OCI-M1 (cell line): Measurements from ENCODE around the gene SDF4.
"Not testable (repeated sequence)": the region's sequence is repeated elsewhere in the genome, so short reads cannot be mapped to it uniquely, and the experiment has no call there.

Experiments used
- DNase-seq: peaks from one replicate; lab custom pipeline; 2025; lab: John Stamatoyannopoulos, UW

SDF4 gene

DNA sequence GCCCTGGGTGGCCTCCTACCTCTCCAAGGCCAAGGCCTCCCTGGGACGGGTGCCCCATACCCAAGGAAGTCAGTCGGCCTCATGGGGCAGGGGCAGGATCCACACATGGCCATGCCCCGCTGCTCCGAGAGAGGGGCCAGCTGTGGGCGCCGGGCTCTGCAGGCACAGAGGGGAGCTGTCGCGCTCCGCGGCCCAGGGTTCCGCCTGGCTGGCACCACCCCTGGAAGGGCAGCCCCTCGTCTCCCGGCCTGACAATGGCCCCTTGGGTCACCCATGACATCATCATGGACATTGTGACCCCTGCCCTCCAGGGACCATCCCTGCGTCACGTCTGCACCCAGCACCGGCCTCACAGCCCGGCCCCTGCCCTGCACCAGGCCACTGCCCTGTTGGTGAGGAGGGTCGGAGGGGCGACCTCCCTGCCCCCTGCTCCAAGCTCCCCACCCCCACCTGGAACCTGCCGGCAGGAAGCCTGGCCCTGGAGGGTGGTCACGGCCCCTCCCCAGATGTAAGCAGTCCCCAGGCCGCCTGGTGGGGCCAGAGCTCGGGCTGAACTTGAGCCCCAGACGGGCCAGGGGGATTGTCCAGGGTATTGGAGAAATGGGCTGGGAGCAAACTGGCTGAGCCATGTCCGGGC lies 52.3 kb downstream of the SDF4 start:
- DNase-seq, result no peak

DNA sequence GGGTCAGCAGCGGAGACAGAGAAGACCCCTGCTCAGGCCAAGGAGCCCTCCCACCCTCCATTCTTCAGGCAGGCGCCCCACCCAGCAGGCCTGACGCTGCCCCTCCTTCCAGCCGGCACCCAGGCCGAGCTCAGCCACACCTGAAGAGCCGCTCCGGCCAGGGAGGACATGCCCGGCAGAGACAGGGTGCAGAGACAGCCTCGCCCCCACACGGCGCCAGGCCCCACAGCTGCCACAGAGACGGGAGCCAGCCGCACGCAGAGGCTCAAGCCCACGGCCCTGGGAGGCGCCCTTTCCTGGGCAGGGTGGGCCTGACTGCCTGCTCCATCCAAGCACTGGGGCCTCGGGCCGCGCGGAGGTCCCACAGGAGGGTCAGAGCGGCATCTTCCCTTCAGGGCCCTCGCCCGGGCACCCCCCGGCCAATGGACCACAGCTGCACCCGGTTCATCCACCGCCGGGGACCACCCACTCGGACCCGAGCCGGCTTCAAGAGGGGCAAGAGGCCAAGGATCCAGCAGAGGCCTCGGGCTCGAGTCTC lies 52.9 kb downstream of the SDF4 start:
- no peak for DNase-seq

GRCh38 chr1:1177452-1178206 lies 54.2 kb downstream of the SDF4 start:
- DNase-seq, result no peak

- no peak for DNase-seq
These were observed 54.9 kb downstream of the SDF4 start for GRCh38 chr1:1176931-1177330.

DNA sequence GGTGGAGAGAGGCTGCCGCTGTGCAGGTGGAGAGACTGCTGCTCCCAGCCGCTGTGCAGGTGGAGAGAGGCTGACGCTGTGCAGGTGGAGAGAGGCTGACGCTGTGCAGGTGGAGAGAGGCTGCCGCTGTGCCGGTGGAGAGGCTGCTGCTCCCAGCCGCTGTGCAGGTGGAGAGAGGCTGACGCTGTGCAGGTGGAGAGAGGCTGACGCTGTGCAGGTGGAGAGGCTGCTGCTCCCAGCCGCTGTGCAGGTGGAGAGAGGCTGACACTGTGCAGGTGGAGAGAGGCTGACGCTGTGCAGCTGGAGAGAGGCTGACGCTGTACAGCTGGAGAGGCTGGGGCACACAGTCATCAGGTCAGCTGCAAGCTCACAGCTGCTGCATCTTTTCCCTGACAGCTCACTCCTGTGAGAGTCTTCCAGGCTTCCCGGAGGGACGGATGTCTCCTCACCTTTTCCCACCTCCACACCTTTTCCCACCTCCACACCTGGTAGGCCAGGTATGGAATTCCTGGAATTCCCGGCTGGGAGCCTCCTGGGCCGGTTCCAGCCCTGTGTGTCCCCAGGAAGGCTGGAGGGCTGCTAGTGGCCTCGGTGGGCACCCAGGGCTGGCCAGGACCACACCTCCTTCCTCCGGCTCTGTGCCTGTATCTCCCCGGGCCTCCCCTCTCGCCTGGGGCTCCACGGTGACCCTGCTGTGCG lies 55.6 kb downstream of the SDF4 start:
- not testable (repeated sequence) for DNase-seq

GRCh38 chr1:1175221-1176062 lies 56.4 kb downstream of the SDF4 start:
- no peak for DNase-seq

GRCh38 chr1:1173793-1174415 lies 57.9 kb downstream of the SDF4 start, which contains the start of gene TTLL10:
Gene TTLL10 (plus strand): TSS chr1:1173880. CDS start chr1:1179216, 5,336 bp downstream.
- no peak for DNase-seq

DNA sequence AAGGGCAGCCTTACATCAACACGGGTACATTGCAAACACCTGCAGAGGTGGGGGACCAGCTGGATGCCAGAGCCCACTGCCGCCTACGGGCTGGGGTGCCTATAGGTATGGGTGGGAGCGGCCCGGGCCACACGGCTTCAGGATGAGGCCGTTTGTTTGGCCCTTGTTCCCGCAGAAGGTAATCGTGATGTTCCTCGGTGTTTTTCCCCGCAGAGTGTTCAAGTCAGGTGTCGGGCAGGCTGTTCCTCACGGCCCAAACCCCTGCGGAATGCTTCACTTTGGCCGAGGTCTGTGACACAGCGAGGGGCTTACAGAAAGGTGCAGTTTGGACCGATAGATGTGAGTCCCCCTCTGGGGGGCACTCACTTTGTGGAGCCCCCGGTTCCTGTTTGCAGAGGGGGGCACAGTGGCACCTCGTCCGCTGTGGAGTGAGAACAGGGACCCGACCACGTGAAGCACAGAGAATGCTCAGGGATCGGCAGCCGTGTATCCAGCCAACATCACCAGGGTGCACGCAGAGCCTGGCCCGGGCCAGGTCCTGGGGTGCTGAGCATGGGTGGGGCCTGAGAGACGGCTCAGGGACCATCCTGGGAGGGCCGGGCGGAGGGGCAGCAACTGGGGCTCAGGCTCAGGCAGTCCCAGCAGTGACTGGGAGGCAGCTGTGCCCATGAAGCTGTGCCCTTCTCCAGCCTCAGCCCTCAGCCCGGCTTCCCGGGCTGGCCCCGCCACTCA lies 58.6 kb downstream of the SDF4 start:
- DNase-seq, result no peak

- no peak for DNase-seq
These were observed 60.1 kb downstream of the SDF4 start for GRCh38 chr1:1171546-1172340.

- DNase-seq, result no peak
These were observed 60.6 kb downstream of the SDF4 start for GRCh38 chr1:1171161-1171545.

- no peak for DNase-seq
These were observed 61.3 kb downstream of the SDF4 start for GRCh38 chr1:1170215-1171091.

DNA sequence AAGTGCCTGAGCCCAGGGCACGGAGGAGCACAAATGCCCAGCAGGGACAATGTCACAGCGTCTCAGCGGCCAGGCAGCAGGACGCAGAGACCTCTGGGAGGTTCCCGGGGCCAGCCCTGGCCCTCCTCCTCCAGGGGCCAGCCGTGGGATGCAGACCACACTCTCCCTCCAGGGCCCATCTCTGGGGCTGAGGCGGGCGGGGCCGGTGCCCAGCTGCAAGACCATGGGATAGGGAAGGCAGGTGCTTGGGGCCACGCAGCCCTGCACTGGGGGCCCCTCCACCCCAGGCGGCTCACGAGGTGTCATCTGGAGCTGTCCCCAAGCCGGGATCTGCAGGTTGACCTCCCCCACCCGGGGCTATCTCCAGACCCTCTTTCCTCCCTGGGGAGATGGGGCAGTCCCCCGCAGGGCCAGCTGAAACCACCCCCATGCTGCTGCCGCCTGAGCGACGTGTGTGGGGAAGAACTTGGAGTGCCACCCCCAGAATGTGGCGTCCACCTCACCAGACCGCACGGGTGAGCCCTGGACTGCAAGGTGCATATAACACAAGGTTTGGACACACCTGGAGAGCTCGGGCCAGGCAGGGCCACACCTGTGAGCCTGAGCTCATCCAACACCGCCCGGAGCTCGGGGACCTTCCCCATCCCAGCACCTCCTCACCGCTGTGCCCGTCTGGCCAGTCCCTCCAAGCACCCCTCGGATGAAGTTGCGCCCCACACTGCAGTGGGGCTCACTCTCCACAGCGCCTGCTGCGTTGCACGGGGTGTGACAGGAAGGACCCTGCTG lies 62.2 kb downstream of the SDF4 start:
- no peak for DNase-seq

DNA sequence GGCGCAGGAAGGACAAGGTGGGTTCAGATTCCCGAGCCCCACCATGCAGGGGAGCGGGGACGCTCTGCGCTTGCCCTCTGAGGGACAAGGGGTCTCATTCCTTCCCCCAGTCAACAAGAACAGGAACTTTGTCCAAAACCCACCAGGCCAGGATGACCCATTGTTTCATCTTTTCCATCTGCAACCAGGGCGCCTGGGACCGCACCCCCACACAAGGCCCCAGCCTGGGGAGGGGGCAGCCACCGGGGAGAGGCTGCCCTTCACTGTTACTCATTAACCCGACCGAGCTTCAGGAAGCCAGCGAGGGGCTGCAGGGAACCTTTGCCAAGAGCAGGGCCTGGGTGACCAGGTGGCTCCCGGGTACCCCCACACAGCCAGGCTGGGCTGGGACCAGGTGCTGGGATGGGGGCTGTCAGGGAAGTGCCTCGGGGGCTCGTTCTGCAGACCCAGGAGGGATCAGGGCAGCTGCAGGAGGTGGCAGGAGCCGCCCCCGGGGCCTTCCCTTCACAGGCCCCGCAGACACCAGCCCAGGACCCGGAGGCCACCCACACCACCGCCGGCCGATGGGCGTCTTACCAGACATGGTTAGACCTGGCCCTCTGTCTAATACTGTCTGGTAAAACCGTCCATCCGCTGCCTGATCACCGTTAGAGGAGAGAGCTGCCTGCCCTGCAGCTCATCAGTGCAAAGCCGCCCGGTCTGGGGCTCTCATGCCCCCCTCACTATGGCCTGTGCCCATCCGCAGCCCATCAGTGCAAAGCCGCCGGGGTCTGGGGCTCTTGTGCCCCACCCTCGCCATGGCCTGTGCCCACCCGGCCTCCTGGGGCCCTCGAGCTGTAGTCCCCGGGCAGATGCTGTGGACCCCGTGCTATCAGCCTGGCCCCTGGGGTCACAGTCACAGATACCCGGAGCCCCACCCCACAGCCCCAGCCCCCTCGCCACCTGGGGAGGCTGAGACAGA lies 63.1 kb downstream of the SDF4 start:
- no peak for DNase-seq

DNA sequence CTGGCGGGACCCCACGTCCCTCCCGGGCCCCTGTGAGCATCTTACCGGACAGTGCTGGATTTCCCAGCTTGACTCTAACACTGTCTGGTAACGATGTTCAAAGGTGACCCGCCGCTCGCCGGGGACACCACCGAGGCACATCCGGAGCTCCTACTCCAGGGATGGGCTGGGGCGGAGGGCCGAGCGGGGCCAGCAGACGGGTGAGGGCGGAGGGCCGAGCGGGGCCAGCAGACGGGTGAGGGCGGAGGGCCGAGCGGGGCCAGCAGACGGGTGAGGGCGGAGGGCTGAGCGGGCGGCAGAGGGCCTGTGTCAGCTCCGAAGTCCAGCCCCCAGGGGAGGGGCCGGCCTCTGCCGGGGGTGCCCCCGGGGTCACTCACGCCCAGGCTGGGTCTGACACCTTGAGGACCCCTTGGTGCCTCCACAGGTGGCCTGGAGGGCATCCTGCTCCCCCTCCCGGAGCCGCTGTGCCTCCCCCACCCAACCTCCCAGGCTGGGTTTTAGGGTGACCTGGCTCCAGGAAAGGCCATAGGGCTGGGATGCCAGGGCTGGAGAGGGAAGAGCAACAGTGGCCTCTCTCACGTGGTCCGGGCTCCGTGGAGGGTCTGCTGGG lies 63.9 kb downstream of the SDF4 start:
- no peak for DNase-seq

DNA sequence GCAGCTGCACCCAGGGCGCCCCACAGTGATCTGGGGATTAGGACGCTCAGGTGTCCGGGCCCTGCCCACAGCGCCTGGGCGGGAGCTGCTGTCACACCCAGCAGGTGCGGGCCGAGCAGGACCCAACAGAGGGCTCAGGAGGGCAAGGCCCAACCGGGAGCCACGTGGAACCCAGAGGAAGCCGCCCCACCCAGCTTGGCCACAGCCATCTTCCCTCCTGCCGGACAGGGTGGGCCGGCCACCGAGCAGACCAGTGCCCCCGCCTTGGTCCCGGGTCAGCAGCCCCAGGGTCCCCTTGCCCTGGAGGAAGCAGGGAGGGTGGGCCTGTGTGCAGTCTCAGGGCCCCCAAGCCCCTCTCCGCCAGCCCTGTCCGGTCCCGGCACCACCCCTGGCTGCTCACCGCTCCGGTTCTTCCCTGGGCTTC lies 64.4 kb downstream of the SDF4 start:
- no peak for DNase-seq
